Ovary (tissue), 3 donors: ENCODE data around the gene USP32.

Source experiments
- CTCF ChIP-seq, 3 donors: fragments of 450-650 bp in 2 of 3; fragments of 200-600 bp in 1 of 3; IDR thresholded peaks; one replicate each; pipeline versions ENCODE4 v1.5.1 to v1.8.0; 2016 to 2022; ENCODE audit warnings: antibody characterized with exemption in 3 of 3, mild to moderate bottlenecking in 1 of 3
- EP300 ChIP-seq: sonication (generic); formaldehyde crosslinking; IDR thresholded peaks from one replicate; pipeline ENCODE4 v1.6.1; 2017; ENCODE audit warnings: antibody characterized with exemption
- POLR2A ChIP-seq: fragments of 450-650 bp; IDR thresholded peaks from one replicate; pipeline ENCODE4 v1.6.1; 2017; ENCODE audit warnings: antibody characterized with exemption, mild to moderate bottlenecking, moderate library complexity
- donor health status: DM: no; HTN: no; CAD: no.

GRCh38 chr17:60168654-60169053 is 223.3 kb downstream of the USP32 start:
- TF ChIP-seq CTCF (IDR thresholded peaks at IDR 0.05) (no peak), POLR2A (no peak), EP300 (no peak)
